SK-N-MC (cell line): ENCODE data around the gene TMEM248.
"Not testable (repeated sequence)": the region's sequence is repeated elsewhere in the genome, so short reads cannot be mapped to it uniquely, and the experiment has no call there.

Experiments
- DNase-seq: peaks from one replicate; pipeline ENCODE4 v3.0.0-alpha.2; 2011; ENCODE audit warnings: low read depth, low spot score
- H3K27ac ChIP-seq: fragments of 200-600 bp; sonication (generic); 2 replicates; pipeline ENCODE4 v1.5.1; 2016; ENCODE audit warnings: mixed run types
- H3K36me3 ChIP-seq: fragments of 200-600 bp; sonication (generic); 2 replicates; pipeline ENCODE4 v1.6.1; 2017; ENCODE audit warnings: antibody characterized with exemption, low read length, mixed read lengths; ENCODE audit not compliant: insufficient read depth
- H3K4me3 ChIP-seq: fragments of 200-600 bp; sonication (generic); 2 replicates; pipeline ENCODE4 v1.5.1; 2016
- H3K9ac ChIP-seq: fragments of 200-600 bp; sonication (generic); 2 replicates; pipeline ENCODE4 v1.8.0; 2017; ENCODE audit warnings: mixed run types, mixed read lengths; ENCODE audit not compliant: insufficient read length
- H3K9me3 ChIP-seq: fragments of 200-600 bp; sonication (generic); 2 replicates; pipeline ENCODE4 v1.6.1; 2017; ENCODE audit warnings: low read depth, mild to moderate bottlenecking, antibody characterized with exemption, low read length, moderate library complexity, mixed read lengths
- EZH2 ChIP-seq: fragments of 200-600 bp; sonication (generic); IDR thresholded peaks from one replicate; pipeline ENCODE4 v1.6.1; 2017; ENCODE audit warnings: antibody characterized with exemption
- FOXP2 ChIP-seq: optimal IDR thresholded peaks from 2 replicates; pipeline ENCODE3; 2011; ENCODE audit warnings: mild to moderate bottlenecking, moderate library complexity; ENCODE audit not compliant: insufficient read depth; ENCODE audit errors: extremely low read length, control extremely low read depth
- POLR2AphosphoS5 ChIP-seq: IDR thresholded peaks from 2 replicates; pipeline ENCODE4 v1.6.1; 2012; ENCODE audit warnings: mild to moderate bottlenecking, low read depth, low read length, borderline replicate concordance

TMEM248 gene

DNA sequence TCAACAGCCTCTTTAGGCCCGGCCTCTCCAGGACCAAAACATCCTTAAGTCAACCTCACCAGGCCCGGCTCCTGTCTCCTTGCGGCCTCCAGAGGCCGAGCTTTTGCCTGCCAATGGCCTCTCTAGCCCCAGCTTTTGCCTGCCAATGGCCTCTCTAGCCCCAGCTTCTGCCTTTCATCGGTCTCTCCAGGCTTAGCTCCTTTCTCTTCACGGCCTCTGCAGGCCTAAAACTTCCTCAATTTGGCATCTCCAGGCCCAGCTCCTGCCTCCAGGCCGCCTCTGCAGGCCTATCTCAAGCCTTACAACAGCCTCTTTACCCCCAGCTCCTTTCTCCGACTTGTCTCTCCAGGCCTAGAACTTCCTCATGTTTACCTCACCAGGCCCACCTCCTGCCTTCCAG lies 15.7 kb upstream of the TMEM248 start:
- DNase-seq: no peak
- no peak overlapping the region for H3K4me3 ChIP-seq
- no peaks in the 10 kb centered on the region for H3K9me3 ChIP-seq
- no peak overlapping the region for H3K9ac ChIP-seq
- H3K27ac ChIP-seq: no peak overlapping the region
- TF ChIP-seq EZH2: no peak
- TF ChIP-seq FOXP2: no peak
- no peak for TF ChIP-seq POLR2AphosphoS5
- H3K36me3 ChIP-seq: no peaks in the 10 kb centered on the region

GRCh38 chr7:66905689-66906088 lies 15.3 kb upstream of the TMEM248 start:
- Histone ChIP-seq H3K9me3 (no peaks in the 10 kb centered on the region), H3K36me3 (no peaks in the 10 kb centered on the region), H3K4me3 (no peak overlapping the region), H3K9ac (no peak overlapping the region), H3K27ac (no peak overlapping the region)
- TF ChIP-seq EZH2: no peak
- no peak for TF ChIP-seq POLR2AphosphoS5
- TF ChIP-seq FOXP2: no peak
- DNase-seq: no peak

GRCh38 chr7:66907731-66908130 lies 13.3 kb upstream of the TMEM248 start:
- no peak for DNase-seq
- Histone ChIP-seq H3K4me3 (no peak overlapping the region), H3K36me3 (no peaks in the 10 kb centered on the region), H3K9ac (no peak overlapping the region), H3K27ac (no peak overlapping the region), H3K9me3 (no peaks in the 10 kb centered on the region)
- TF ChIP-seq EZH2: no peak

GRCh38 chr7:66908598-66908997 lies 12.4 kb upstream of the TMEM248 start:
- not testable (repeated sequence) for H3K36me3 ChIP-seq, H3K9me3 ChIP-seq, H3K27ac ChIP-seq, DNase-seq, H3K4me3 ChIP-seq, H3K9ac ChIP-seq

GRCh38 chr7:66910789-66911188 lies 10.2 kb upstream of the TMEM248 start:
- no peak overlapping the region for H3K9ac ChIP-seq
- no peak overlapping the region for H3K27ac ChIP-seq
- H3K4me3 ChIP-seq: no peak overlapping the region
- no peaks in the 10 kb centered on the region for H3K9me3 ChIP-seq
- H3K36me3 ChIP-seq: no peaks in the 10 kb centered on the region
- TF ChIP-seq FOXP2: no peak
- no peak for TF ChIP-seq EZH2
- no peak for TF ChIP-seq POLR2AphosphoS5
- DNase-seq: no peak

GRCh38 chr7:66911191-66911590 lies 9.8 kb upstream of the TMEM248 start:
- H3K9me3 ChIP-seq, H3K9ac ChIP-seq, H3K36me3 ChIP-seq, DNase-seq, H3K4me3 ChIP-seq, H3K27ac ChIP-seq: not testable (repeated sequence)

DNA sequence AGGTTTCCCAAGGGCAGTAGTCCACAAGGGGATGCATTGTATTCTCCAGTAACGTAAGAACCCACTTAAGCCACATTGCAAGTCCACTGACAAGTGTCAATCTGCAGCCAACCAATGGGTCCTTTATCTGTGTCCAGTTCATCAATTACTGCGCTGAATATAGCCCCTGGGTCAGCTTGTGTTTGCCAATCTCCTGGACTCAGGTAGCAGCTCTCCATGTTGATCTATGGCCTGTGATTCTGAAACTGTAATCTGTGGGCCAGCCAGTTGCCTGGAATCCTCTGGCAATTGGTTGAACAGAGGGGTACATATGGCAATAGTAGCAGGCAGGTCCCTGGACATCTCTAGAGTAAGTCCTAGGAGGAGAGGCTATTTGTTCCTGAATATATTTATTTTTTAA lies 8.8 kb upstream of the TMEM248 start:
- Histone ChIP-seq H3K4me3 (no peak overlapping the region), H3K9me3 (no peaks in the 10 kb centered on the region), H3K9ac (no peak overlapping the region), H3K36me3 (no peaks in the 10 kb centered on the region), H3K27ac (no peak overlapping the region)
- DNase-seq: no peak
- TF ChIP-seq EZH2 (no peak), POLR2AphosphoS5 (no peak), FOXP2 (no peak)

DNA sequence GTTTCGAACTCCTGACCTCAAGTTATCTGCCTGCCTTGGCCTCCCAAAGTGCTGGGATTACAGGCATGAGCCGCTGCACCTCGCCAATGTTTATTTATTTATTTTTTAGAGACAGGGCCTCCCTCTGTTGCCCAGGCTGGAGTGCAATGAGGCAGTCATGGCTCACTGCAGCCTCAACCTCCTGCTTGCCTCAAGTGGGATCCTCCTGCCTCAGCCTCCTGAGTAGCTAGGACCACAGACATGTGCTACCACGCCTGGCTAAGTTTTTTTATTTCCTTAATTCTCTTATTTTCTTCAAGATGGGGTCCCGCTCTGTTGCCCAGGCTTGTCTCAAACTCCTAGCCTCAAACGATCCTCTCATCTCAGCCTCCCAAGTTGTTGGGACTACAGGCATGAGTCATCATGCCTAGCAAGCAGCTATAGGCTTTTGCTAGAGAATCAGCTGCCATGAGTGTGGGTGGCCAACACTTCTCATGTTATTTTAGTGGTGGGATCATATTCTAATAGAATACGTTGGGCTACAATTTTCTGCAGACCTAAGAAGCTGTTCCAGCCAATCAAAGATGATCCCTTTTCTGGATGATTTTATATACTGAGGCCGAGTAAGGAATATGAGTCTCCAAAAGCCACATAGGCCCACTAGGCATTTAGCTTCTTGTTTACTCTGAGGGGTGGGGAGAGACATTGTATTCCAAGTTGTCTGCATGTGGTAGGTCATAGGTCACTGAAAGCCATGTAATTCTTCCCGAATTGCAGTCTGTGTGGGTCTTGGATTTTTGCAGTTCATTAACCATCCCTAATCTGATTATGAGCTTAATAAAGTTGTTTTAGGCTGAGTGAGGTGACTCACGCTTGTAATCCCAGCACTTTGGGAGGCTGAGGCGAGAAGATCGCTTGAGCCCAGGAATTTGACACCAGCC lies 7.6 kb upstream of the TMEM248 start:
- no peaks in the 10 kb centered on the region for H3K36me3 ChIP-seq
- no peak overlapping the region for H3K4me3 ChIP-seq
- H3K9me3 ChIP-seq: no peaks in the 10 kb centered on the region
- no peak overlapping the region for H3K27ac ChIP-seq
- no peak overlapping the region for H3K9ac ChIP-seq
- no peak for TF ChIP-seq FOXP2
- no peak for TF ChIP-seq EZH2
- no peak for TF ChIP-seq POLR2AphosphoS5
- DNase-seq: no peak

DNA sequence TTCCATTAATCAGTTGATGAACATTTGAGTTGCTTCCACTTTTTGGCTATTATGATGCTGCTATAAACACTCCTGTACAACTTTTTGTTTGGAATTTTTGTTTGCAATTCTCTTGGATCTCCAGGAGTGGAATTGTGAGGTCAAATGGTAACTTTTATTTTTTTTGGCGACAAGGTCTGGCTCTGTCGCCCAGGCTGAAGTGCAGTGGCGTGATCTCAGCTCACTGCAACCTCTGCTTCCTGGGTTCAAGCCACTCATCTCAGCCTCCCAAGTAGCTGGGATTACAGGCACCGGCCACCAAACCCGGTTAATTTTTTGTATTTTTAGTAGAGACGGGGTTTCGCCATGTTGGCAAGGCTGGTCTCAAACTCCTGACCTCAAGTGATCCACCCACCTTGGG lies 3.1 kb upstream of the TMEM248 start:
- H3K27ac ChIP-seq, H3K4me3 ChIP-seq, H3K9ac ChIP-seq, H3K9me3 ChIP-seq, H3K36me3 ChIP-seq, DNase-seq: not testable (repeated sequence)
